Stimulated activated CD8-positive, alpha-beta memory T cell treated with anti-CD3 and anti-CD28 coated beads, Interleukin-4, amount 100 ng/mL, for 48 hours (primary cell): ENCODE results near the gene BACH2.
A peak's percentile ranks its signal among the peaks of the same experiment; 100 is the strongest.
"Not testable (repeated sequence)": the region's sequence is repeated elsewhere in the genome, so short reads cannot be mapped to it uniquely, and the experiment has no call there.

Experiments
- DNase-seq: peaks from one replicate; pipeline ENCODE4 v3.0.0-alpha.2; 2020

The BACH2 gene

GRCh38 chr6:90298459-90299053, 1.9 kb upstream of the BACH2 start:
- DNase-seq, result no peak

DNA sequence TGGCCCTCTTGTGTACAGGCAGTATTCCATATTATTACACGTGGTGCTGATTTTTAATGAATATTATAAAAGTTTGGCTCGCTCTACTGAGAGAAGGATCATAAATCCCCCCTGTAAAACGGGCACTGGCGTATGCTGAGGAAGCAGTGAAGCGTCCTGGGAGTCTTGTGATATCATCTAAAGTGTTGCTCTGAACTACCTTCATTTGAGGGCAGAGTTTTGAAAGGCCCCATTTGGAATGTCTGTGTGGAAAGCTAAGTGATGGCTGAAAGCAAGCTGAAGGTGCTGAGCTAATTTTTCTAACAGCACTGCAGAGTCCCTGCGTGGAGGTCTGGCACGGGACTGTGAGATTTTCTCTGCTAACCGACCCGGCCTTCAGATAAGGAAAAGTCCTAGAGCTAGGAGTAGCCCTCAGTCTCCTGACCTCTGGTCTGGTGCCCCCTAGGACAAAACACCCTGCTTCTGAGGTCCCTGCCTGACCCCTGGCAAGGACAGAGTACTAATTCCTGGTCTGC, 1.3 kb upstream of the BACH2 start:
- DNase-seq, result no peak

GRCh38 chr6:90297115-90297866, 648 bp upstream of the BACH2 start:
- DNase-seq, result no peak

DNA sequence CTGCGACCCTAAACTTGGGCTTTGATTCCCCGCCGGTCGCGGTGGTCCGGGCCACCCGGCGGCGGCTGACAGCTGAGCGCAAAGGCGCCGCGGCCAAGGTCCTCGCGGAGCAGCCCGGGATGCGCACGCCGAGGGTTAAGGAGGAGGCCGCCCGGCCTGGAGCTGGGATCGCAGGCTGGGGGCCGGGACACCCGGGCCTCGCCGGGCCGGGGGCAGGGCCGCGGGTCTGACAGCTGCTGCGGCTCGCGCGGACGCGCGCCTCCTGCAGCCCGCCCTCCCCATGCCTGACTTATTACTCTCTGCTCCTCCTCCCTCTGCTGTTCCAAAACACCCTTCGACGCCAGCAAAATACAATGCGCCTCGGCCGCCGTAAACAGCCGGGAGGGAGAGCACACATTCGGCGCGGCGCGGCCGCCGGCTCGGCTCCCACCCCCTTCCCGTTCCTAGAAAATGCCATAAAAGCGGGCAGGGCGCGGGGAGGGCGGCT, 746 bp downstream of the BACH2 start:
- peak; percentile 71 for DNase-seq

GRCh38 chr6:90294989-90295853, 1.4 kb downstream of the BACH2 start:
- peak; percentile 91 for DNase-seq

DNA sequence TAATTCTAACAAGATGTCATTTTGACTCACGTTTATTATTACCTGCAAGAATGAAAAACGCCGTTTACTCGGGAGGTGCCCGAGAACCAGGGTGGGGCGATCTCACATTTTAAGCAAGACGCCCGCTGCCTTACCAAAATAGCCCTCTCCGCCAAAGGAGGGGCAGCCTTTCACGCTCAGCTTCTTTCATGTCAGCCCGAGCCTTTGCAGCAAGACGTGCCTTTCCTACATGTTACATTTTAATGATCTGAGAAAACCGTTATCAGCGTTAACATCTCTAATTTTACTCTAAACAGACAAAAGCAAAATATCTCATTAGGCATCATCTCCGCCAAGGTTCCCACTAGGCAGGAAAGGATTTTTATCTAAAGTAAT, 2.0 kb downstream of the BACH2 start:
- peak; percentile 65 for DNase-seq

DNA sequence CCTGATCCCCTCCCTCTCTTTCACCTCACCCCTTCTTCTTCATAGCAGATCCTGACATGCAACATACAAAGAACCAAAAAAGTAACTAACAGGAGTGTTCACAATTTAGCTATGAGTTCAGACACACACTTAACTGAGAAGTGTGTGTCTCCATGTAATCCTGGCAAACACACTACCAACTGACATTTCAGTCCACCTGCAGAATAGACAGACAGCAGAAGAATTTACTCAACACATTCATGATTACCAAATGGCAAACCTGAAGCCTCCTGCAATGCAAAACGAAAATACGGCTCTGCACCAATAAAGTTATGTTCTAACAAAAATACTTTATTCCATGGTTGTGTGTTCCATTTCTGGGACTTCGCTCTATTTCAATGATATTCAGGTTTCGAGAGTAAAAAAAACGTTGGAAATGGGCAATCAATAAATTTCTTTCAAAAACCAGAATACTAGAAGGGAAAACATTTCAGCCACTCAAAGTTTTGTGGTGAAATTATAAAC, 2.6 kb downstream of the BACH2 start:
- DNase-seq, result no peak

GRCh38 chr6:90293319-90293953, 3.2 kb downstream of the BACH2 start:
- no peak for DNase-seq

DNA sequence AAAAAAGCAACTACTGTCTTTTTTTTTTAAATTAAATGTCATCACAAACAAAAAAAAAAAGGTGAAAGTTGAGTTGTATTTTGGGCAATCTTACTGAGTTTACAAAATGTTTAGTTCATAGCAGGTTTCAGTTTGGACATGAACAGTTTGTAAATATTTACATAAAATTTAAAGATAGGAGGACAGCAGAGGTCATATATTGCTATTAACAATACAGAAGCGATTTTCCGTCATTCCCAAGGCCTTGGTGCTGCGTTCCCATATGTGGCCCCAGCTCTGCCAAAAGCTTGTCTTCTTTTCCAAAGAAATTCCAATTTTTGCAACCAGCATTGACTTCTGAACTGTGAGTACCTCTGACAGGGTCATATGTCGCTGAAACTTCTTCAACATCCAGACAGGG, 5.1 kb downstream of the BACH2 start:
- DNase-seq, result no peak

DNA sequence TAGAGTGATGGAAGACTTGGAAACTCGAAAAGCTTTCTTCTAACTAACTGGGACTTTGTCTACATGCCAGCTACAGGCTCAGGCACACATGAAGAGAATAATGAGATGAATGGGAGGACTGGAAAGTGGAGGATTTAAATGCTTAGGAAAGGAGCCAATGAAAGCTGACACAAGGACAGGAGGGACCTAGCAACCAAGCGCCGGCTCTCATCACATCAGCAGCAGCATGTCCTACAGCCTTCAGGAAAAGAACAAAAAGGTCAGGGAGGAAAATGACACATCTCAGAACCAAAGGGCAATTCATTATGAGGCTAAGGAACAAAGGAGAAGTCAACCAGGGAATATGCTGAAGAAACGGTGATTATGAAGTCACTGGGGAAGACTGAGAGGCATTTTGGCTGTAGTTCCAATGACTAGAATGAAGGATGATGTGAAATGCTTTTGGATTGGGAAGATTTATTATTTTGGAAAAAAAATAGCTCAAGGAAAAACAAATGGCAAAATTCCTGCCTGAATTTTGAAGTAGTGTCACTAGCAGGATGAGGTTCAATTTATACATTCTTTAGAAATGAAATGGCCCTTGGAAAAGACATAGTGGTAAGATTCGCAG, 5.7 kb downstream of the BACH2 start:
- DNase-seq, result no peak

DNA sequence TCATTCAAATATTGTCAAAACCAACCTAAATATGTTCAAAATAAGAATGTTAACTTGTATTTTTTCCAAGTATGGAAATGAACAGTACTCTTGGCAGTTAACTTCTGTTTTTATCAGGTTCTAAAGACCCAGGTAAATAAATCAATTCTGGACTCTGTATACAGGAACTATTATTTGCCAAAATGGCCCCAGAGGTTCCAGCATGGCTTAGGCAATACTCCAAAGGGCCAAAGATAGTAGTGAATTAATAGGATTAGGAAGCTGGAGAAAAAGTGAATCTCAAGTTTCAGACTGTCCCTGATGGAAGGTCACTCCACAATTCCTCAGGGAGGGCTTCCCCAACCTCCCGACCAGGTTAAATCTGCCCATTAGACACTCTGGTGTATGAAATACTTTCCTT, 6.7 kb downstream of the BACH2 start:
- no peak for DNase-seq

DNA sequence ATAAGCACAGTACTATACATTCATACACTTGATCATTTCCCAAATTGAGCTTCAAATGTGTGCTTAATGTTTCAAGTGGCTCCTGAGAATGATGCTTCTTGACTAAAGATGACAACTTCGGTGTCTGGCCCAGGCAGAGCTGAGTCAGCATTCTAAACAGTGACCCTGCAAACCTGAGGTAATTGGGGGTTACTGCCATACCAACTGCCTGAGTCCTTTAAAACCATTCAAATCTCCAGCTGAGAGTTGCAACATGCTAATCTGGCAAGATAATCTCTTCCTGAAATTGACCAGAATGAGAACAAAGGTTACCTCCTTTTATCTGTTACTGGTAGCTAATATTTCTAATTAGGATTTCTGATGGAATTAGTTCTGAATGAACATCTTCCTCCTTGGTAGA, 8.2 kb downstream of the BACH2 start:
- DNase-seq, result no peak

- peak; percentile 85 for DNase-seq
These were observed 9.7 kb downstream of the BACH2 start for GRCh38 chr6:90286884-90287488.

GRCh38 chr6:90285611-90286381, 10.8 kb downstream of the BACH2 start:
- peak; percentile 68 for DNase-seq

DNA sequence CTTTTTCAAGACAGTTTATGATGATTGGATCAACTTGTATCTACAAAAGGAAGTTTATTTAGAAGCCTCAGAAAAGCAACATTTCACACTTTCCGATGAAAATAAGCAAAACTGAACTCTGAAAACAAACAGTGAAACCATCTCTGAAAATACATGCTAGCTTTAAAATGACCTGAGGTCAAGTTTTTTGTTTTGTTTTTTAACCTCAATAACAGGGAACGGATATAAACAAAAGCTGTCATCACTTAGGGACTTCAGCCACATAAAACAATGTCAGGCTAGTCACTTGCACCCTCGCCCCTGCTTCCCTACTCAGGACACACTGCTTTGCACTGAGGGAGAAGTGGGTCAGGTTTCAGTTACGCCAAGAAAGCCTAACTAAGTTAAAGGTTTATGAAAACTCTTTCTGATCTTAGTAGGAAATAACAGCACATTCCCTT, 11.6 kb downstream of the BACH2 start:
- DNase-seq, result no peak

- peak; percentile 69 for DNase-seq
These were observed 12.2 kb downstream of the BACH2 start for GRCh38 chr6:90284236-90285041.

GRCh38 chr6:90282265-90282664, 14.4 kb downstream of the BACH2 start:
- not testable (repeated sequence) for DNase-seq

DNA sequence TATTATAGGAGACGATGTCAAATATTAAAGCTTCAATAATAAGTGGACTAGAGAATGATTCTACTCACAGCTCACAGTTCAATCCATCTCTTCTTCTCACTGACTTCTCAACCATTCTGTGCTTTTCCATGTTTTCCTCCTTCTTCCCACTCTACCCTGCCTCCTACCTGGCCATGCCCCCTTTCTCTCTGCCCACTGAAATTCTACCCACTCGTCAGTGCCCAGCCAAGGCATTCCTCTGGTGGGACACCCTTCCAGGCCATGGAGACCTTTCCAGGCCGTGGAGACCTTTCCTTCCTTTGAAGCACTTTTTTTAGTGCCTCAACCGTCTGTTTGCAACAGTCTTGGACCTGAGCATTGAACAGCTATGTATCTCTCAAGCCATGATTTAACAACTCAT, 18.5 kb downstream of the BACH2 start:
- no peak for DNase-seq

DNA sequence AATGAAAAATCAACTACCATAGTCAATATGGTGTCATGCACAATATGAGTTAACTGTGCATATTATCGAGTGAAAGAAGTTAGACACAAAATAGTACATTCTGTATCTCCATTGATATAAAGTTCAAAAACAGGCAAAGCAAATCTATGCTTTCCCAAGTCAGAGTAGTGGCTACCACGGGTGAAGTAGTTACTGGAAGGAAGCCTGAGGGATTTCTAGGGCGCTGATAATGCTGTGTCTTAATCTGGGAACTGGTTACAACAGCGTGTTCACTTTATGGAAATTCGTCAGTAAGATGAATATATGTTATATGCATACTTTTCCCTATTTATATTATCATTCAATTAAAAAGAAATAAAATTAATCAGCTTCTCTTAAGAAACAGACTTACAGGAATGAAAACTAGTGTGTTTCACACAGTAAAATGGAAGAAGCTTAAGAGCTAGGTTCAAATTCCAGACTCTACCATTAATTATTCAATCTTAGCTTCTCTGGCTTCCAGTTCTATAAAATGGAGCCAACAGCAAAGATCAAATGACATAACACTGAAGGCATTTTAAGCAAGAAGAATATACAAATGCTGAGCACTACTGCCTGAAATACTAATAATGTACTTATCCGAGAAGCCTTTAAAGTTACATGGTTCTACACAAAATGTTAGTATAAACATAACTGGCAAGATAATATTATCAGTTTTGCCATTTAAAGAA, 19.2 kb downstream of the BACH2 start:
- no peak for DNase-seq
